ENCODE measurements around the gene PTGIS. TPM values are rescaled to one million over a fixed set of nuclear protein-coding genes. Genes with fewer than 3 reads are reported as not detected.

Gene PTGIS
- total and polyA plus RNA-seq, 2 of the 4 experiments (the other 2 are of a cell fraction): 1.6 to 2.6 TPM

DNA sequence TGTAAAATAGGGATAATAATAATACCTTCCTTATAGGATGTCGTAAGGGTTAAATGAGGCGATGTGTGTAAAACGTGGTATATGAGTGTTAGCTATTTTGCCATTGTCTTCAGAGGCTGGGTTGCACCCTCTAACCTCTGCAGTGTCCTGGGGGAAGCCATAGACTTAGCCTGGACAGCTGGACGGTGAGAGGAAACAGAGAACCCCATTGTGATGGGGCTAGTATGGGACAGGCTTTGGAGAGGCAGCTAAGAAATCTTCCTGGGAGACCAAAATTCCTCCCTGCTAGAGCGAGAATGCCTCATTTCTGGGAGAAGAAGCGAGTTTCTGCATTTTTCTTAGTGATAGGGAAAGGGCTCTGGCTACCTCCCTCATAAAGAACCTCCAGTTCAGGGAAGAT is 108.3 kb downstream of the PTGIS start:
- WGBS, 2 experiments (ENCODE audit: extremely low coverage in 2 of 2, insufficient read length in 1 of 2): no CpG with 5 or more reads among the region's 6 CpGs
- no peak overlapping the region for H3K27ac ChIP-seq (ENCODE audit: insufficient read depth, low read length)
- no TSS peak for BruUV-seq (replicated peaks)
- in situ Hi-C loops (cut with MboI; ENCODE audit: low sequenced_read_pairs): no loop called here
- no peaks in the 10 kb centered on the region for H4K20me1 ChIP-seq (ENCODE audit: insufficient read depth, low read length)
- H3K36me3 ChIP-seq (ENCODE audit: control insufficient read depth, insufficient read depth, low read length): no peaks in the 10 kb centered on the region
- no peak overlapping the region for H2AFZ ChIP-seq (replicated peaks; ENCODE audit: low read length, poor library complexity)
- peaks cover 49% of the 10 kb centered on the region for H3K27me3 ChIP-seq (ENCODE audit: control insufficient read depth, insufficient read depth, low read length)
- TF ChIP-seq, protein P1, sequence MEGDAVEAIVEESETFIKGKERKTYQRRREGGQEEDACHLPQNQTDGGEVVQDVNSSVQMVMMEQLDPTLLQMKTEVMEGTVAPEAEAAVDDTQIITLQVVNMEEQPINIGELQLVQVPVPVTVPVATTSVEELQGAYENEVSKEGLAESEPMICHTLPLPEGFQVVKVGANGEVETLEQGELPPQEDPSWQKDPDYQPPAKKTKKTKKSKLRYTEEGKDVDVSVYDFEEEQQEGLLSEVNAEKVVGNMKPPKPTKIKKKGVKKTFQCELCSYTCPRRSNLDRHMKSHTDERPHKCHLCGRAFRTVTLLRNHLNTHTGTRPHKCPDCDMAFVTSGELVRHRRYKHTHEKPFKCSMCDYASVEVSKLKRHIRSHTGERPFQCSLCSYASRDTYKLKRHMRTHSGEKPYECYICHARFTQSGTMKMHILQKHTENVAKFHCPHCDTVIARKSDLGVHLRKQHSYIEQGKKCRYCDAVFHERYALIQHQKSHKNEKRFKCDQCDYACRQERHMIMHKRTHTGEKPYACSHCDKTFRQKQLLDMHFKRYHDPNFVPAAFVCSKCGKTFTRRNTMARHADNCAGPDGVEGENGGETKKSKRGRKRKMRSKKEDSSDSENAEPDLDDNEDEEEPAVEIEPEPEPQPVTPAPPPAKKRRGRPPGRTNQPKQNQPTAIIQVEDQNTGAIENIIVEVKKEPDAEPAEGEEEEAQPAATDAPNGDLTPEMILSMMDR (conservative IDR thresholded peaks at IDR 0.05; ENCODE audit: low read depth, low read length): no peak
- TF ChIP-seq BHLHE40 (IDR thresholded peaks at IDR 0.05; ENCODE audit: low read depth, low read length): no peak
- no peak for TF ChIP-seq RFX5 (IDR thresholded peaks at IDR 0.05; ENCODE audit: low read depth, low read length)
- TF ChIP-seq POLR2A (IDR thresholded peaks at IDR 0.05; ENCODE audit: low read depth, low read length): no peak
- no peak for TF ChIP-seq CHD1 (IDR thresholded peaks at IDR 0.05; ENCODE audit: low read depth, low read length)
- no peak for TF ChIP-seq NFE2L2 (IDR thresholded peaks at IDR 0.05; ENCODE audit: low read depth, low read length)
- TF ChIP-seq CEBPB (IDR thresholded peaks at IDR 0.05; ENCODE audit: low read depth, low read length): no peak
- no peak for TF ChIP-seq SMC3 (IDR thresholded peaks at IDR 0.05; ENCODE audit: low read depth, low read length)
- TF ChIP-seq MAZ (IDR thresholded peaks at IDR 0.05; ENCODE audit: borderline replicate concordance, low read depth, low read length): no peak
- TF ChIP-seq, protein P2, sequence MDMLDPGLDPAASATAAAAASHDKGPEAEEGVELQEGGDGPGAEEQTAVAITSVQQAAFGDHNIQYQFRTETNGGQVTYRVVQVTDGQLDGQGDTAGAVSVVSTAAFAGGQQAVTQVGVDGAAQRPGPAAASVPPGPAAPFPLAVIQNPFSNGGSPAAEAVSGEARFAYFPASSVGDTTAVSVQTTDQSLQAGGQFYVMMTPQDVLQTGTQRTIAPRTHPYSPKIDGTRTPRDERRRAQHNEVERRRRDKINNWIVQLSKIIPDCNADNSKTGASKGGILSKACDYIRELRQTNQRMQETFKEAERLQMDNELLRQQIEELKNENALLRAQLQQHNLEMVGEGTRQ (IDR thresholded peaks at IDR 0.05; ENCODE audit: low read depth, low read length): no peak
- no peak for TF ChIP-seq RCOR1 (IDR thresholded peaks at IDR 0.05; ENCODE audit: insufficient replicate concordance, low read length)
- no peak for TF ChIP-seq MXI1 (IDR thresholded peaks at IDR 0.05; ENCODE audit: borderline replicate concordance, low read depth, low read length)
- TF ChIP-seq ELK1 (IDR thresholded peaks at IDR 0.05; ENCODE audit: borderline replicate concordance, low read depth, low read length): no peak
- CTCF ChIA-PET: no interaction called here
- no peaks in the 10 kb centered on the region for H3K9me3 ChIP-seq (ENCODE audit: control insufficient read depth, insufficient read depth, low read length)
- no peaks in the 10 kb centered on the region for H3K79me1 ChIP-seq (ENCODE audit: low read depth in 1 of 2, low read length in 2 of 2)
- no peak overlapping the region for H3K18ac ChIP-seq (ENCODE audit: low read depth, low read length)
- H2BK5ac ChIP-seq (ENCODE audit: low read depth, low read length, poor library complexity, severe bottlenecking): no peak overlapping the region
- no peak overlapping the region for H2AK5ac ChIP-seq (ENCODE audit: low read depth, low read length)
- no peak overlapping the region for H2AK9ac ChIP-seq (replicated peaks; ENCODE audit: low read depth, low read length, poor library complexity)
- H3K23ac ChIP-seq (ENCODE audit: low read depth, low read length): no peak overlapping the region
- no peak overlapping the region for H3K4ac ChIP-seq (ENCODE audit: low read depth, low read length)
- H3K56ac ChIP-seq (ENCODE audit: extremely low read depth, insufficient read depth, low read length): no peak overlapping the region
- POLR2A ChIA-PET (ENCODE audit: unreplicated experiment): no interaction called here
- no peak overlapping the region for H4K8ac ChIP-seq (ENCODE audit: low read depth in 2 of 2, low read length in 2 of 2)
- dilution Hi-C loops (cut with HindIII; ENCODE audit: low sequenced_read_pairs, unreplicated experiment): no loop called here
- H3K4me2 ChIP-seq (ENCODE audit: low read depth, low read length): no peak overlapping the region
- H4K5ac ChIP-seq (ENCODE audit: low read depth, low read length): no peak overlapping the region
- no peak overlapping the region for H4K91ac ChIP-seq (ENCODE audit: insufficient read depth, low read depth, low read length)
- no peaks in the 10 kb centered on the region for H3K9me1 ChIP-seq (ENCODE audit: insufficient read depth, low read length)
- no peaks in the 10 kb centered on the region for H3K4me1 ChIP-seq (ENCODE audit: control insufficient read depth, insufficient read depth, low read length)
- no peak overlapping the region for H3K4me3 ChIP-seq (ENCODE audit: insufficient read depth, low read depth, low read length)
- H2BK20ac ChIP-seq (ENCODE audit: low read depth, low read length): no peak overlapping the region
- ATAC-seq (ENCODE audit: low read depth): no peak
- H3K14ac ChIP-seq (replicated peaks; ENCODE audit: low read depth, low read length): no peak overlapping the region
- H2BK120ac ChIP-seq (ENCODE audit: low read depth, low read length): no peak overlapping the region
- H3K9ac ChIP-seq (ENCODE audit: low read depth, low read length): no peak overlapping the region
- intact Hi-C loops (cut with micrococcal nuclease): no loop called here
- H2BK15ac ChIP-seq (ENCODE audit: low read depth, low read length): no peak overlapping the region
- no peak for DNase-seq
